Activated CD8-positive, alpha-beta memory T cell treated with anti-CD3 and anti-CD28 coated beads for 48 hours (primary cell): ENCODE results near the gene SERINC5.
"Not testable (repeated sequence)": the region's sequence is repeated elsewhere in the genome, so short reads cannot be mapped to it uniquely, and the experiment has no call there.

Source experiments
- DNase-seq, 3 experiments: peaks; one replicate each; pipeline ENCODE4 v3.0.0-alpha.2; 2020; ENCODE audit warnings: low read depth in 2 of 3, low spot score in 2 of 3

Gene SERINC5

GRCh38 chr5:80172067-80172695 lies 83.7 kb downstream of the SERINC5 start:
- no peak for DNase-seq

- DNase-seq, result no peak
Measured at GRCh38 chr5:80170117-80170535, 85.7 kb downstream of the SERINC5 start.

- no peak for DNase-seq
Measured at GRCh38 chr5:80168388-80169028, 87.3 kb downstream of the SERINC5 start.

- no peak for DNase-seq
Measured at GRCh38 chr5:80165452-80165851, 90.4 kb downstream of the SERINC5 start.

- no peak for DNase-seq
Measured at GRCh38 chr5:80161165-80161564, 94.7 kb downstream of the SERINC5 start.

- DNase-seq, result no peak
Measured at GRCh38 chr5:80160242-80160641, 95.6 kb downstream of the SERINC5 start.

GRCh38 chr5:80159133-80159815 lies 96.6 kb downstream of the SERINC5 start:
- no peak for DNase-seq

- no peak for DNase-seq
Measured at GRCh38 chr5:80156156-80156555, 99.7 kb downstream of the SERINC5 start.

GRCh38 chr5:80154749-80155148 lies 101.1 kb downstream of the SERINC5 start:
- no peak for DNase-seq

GRCh38 chr5:80154289-80154688 lies 101.6 kb downstream of the SERINC5 start:
- not testable (repeated sequence) for DNase-seq

GRCh38 chr5:80153586-80154126 lies 102.2 kb downstream of the SERINC5 start:
- no peak for DNase-seq

- DNase-seq, result no peak
Measured at GRCh38 chr5:80152778-80153177, 103.1 kb downstream of the SERINC5 start.

GRCh38 chr5:80151890-80152289 lies 104.0 kb downstream of the SERINC5 start:
- no peak for DNase-seq

GRCh38 chr5:80150731-80151130 lies 105.1 kb downstream of the SERINC5 start:
- DNase-seq, result no peak

GRCh38 chr5:80149161-80149609 lies 106.7 kb downstream of the SERINC5 start:
- no peak for DNase-seq

GRCh38 chr5:80147119-80147815 lies 108.6 kb downstream of the SERINC5 start:
- DNase-seq, result no peak

GRCh38 chr5:80146046-80146445 lies 109.8 kb downstream of the SERINC5 start:
- no peak for DNase-seq

- DNase-seq, result no peak
Measured at GRCh38 chr5:80143491-80143890, 112.4 kb downstream of the SERINC5 start.

- no peak for DNase-seq
Measured at GRCh38 chr5:80142996-80143395, 112.9 kb downstream of the SERINC5 start.

- no peak for DNase-seq
Measured at GRCh38 chr5:80141681-80142080, 114.2 kb downstream of the SERINC5 start.

GRCh38 chr5:80141147-80141671 lies 114.6 kb downstream of the SERINC5 start:
- DNase-seq, result no peak
